Breast epithelium (tissue), 3 donors: Measurements from ENCODE around the gene PTPRO.

Experiments
- CTCF ChIP-seq, 3 donors: fragments of 450-650 bp; IDR thresholded peaks; one replicate each; pipeline ENCODE4 v1.5.1; 2016 to 2017; ENCODE audit warnings: antibody characterized with exemption in 3 of 3, mild to moderate bottlenecking in 3 of 3, moderate library complexity in 3 of 3
- POLR2A ChIP-seq: fragments of 450-650 bp; IDR thresholded peaks from one replicate; pipeline ENCODE4 v1.6.1; 2016; ENCODE audit warnings: antibody characterized with exemption, mild to moderate bottlenecking, moderate library complexity

GRCh38 chr12:15599266-15600037 lies 277.1 kb downstream of the PTPRO start:
- TF ChIP-seq POLR2A (no peak), CTCF (IDR thresholded peaks at IDR 0.05) (no peak)
